ENCODE measurements around the gene SFTPA1. TPM values are rescaled to one million over a fixed set of nuclear protein-coding genes. Genes with fewer than 3 reads are reported as not detected.
"Not testable (repeated sequence)": the region's sequence is repeated elsewhere in the genome, so short reads cannot be mapped to it uniquely, and the experiment has no call there.

SFTPA1 gene
- total RNA-seq, 2 donors from 2014 or later = not detected

- no peak for TF ChIP-seq CTCF (IDR thresholded peaks at IDR 0.05)
- H3K4me3 ChIP-seq = no peak overlapping the region
- no peaks in the 10 kb centered on the region for H3K36me3 ChIP-seq
- DNase-seq (ENCODE audit: low spot score) (no peak), ATAC-seq (ENCODE audit: insufficient number of reproducible peaks, low FRiP score, low read depth) (no peak)
- no peaks in the 10 kb centered on the region for H3K9me3 ChIP-seq
- no peak overlapping the region for H3K27ac ChIP-seq
- no peaks in the 10 kb centered on the region for H3K4me1 ChIP-seq (ENCODE audit: control insufficient read depth in 1 of 2, low read depth in 2 of 2)
- H3K27me3 ChIP-seq (replicated peaks; ENCODE audit: insufficient read depth) = no peaks in the 10 kb centered on the region
Observed at GRCh38 chr10:79628083-79628482, 17.3 kb downstream of the SFTPA1 start.

GRCh38 chr10:79628988-79629954, 18.5 kb downstream of the SFTPA1 start:
- H3K9me3 ChIP-seq = no peaks in the 10 kb centered on the region
- ATAC-seq (ENCODE audit: insufficient number of reproducible peaks, low FRiP score, low read depth) = no peak
- no peaks in the 10 kb centered on the region for H3K36me3 ChIP-seq
- DNase-seq (ENCODE audit: low spot score) = no peak
- H3K27ac ChIP-seq = no peak overlapping the region
- no peak overlapping the region for H3K4me3 ChIP-seq
- no peaks in the 10 kb centered on the region for H3K4me1 ChIP-seq (ENCODE audit: control insufficient read depth in 1 of 2, low read depth in 2 of 2)
- H3K27me3 ChIP-seq (replicated peaks; ENCODE audit: insufficient read depth) = no peaks in the 10 kb centered on the region
- no peak for TF ChIP-seq CTCF (IDR thresholded peaks at IDR 0.05)

- no peak for TF ChIP-seq CTCF (IDR thresholded peaks at IDR 0.05)
- H3K4me1 ChIP-seq (ENCODE audit: control insufficient read depth in 1 of 2, low read depth in 2 of 2) = no peaks in the 10 kb centered on the region
- H3K27me3 ChIP-seq (replicated peaks; ENCODE audit: insufficient read depth) = no peaks in the 10 kb centered on the region
- H3K4me3 ChIP-seq = no peak overlapping the region
- DNase-seq (ENCODE audit: low spot score) (no peak), ATAC-seq (ENCODE audit: insufficient number of reproducible peaks, low FRiP score, low read depth) (no peak)
- no peaks in the 10 kb centered on the region for H3K36me3 ChIP-seq
- no peak overlapping the region for H3K27ac ChIP-seq
- no peaks in the 10 kb centered on the region for H3K9me3 ChIP-seq
Observed at GRCh38 chr10:79629955-79630327, 19.2 kb downstream of the SFTPA1 start.

GRCh38 chr10:79636654-79637199, 26.0 kb downstream of the SFTPA1 start:
- ATAC-seq (ENCODE audit: insufficient number of reproducible peaks, low FRiP score, low read depth); DNase-seq (ENCODE audit: low spot score); H3K4me1 ChIP-seq (ENCODE audit: control insufficient read depth in 1 of 2, low read depth in 2 of 2); H3K27me3 ChIP-seq (replicated peaks; ENCODE audit: insufficient read depth); H3K9me3 ChIP-seq; H3K4me3 ChIP-seq; H3K36me3 ChIP-seq; H3K27ac ChIP-seq: not testable (repeated sequence)

- no peak overlapping the region for H3K4me3 ChIP-seq
- ATAC-seq (ENCODE audit: insufficient number of reproducible peaks, low FRiP score, low read depth) = no peak
- H3K9me3 ChIP-seq = no peaks in the 10 kb centered on the region
- TF ChIP-seq CTCF (IDR thresholded peaks at IDR 0.05) = no peak
- DNase-seq (ENCODE audit: low spot score) = no peak
- H3K27me3 ChIP-seq (replicated peaks; ENCODE audit: insufficient read depth) = no peaks in the 10 kb centered on the region
- no peaks in the 10 kb centered on the region for H3K36me3 ChIP-seq
- no peaks in the 10 kb centered on the region for H3K4me1 ChIP-seq (ENCODE audit: control insufficient read depth in 1 of 2, low read depth in 2 of 2)
- no peak overlapping the region for H3K27ac ChIP-seq
Observed at GRCh38 chr10:79638318-79638717, 27.6 kb downstream of the SFTPA1 start.

- H3K27me3 ChIP-seq (replicated peaks; ENCODE audit: insufficient read depth); ATAC-seq (ENCODE audit: insufficient number of reproducible peaks, low FRiP score, low read depth); H3K9me3 ChIP-seq; DNase-seq (ENCODE audit: low spot score); H3K4me1 ChIP-seq (ENCODE audit: control insufficient read depth in 1 of 2, low read depth in 2 of 2); H3K27ac ChIP-seq; H3K4me3 ChIP-seq; H3K36me3 ChIP-seq: not testable (repeated sequence)
Observed at GRCh38 chr10:79652695-79653094, 42.0 kb downstream of the SFTPA1 start.

GRCh38 chr10:79663287-79663686, 52.5 kb downstream of the SFTPA1 start:
- H3K4me3 ChIP-seq; H3K36me3 ChIP-seq; ATAC-seq (ENCODE audit: insufficient number of reproducible peaks, low FRiP score, low read depth); H3K4me1 ChIP-seq (ENCODE audit: control insufficient read depth in 1 of 2, low read depth in 2 of 2); H3K27me3 ChIP-seq (replicated peaks; ENCODE audit: insufficient read depth); H3K27ac ChIP-seq; DNase-seq (ENCODE audit: low spot score); H3K9me3 ChIP-seq: not testable (repeated sequence)

- H3K27ac ChIP-seq; ATAC-seq (ENCODE audit: insufficient number of reproducible peaks, low FRiP score, low read depth); H3K4me1 ChIP-seq (ENCODE audit: control insufficient read depth in 1 of 2, low read depth in 2 of 2); DNase-seq (ENCODE audit: low spot score); H3K27me3 ChIP-seq (replicated peaks; ENCODE audit: insufficient read depth); H3K9me3 ChIP-seq; H3K4me3 ChIP-seq; H3K36me3 ChIP-seq: not testable (repeated sequence)
Observed at GRCh38 chr10:79664686-79665085, 53.9 kb downstream of the SFTPA1 start.
